SK-N-MC (cell line): ENCODE results near the gene NAA15.
"Not testable (repeated sequence)": the region's sequence is repeated elsewhere in the genome, so short reads cannot be mapped to it uniquely, and the experiment has no call there.

Experiments used
- DNase-seq: peaks from one replicate; pipeline ENCODE4 v3.0.0-alpha.2; 2011; ENCODE audit warnings: low read depth, low spot score
- H3K27ac ChIP-seq: fragments of 200-600 bp; sonication (generic); 2 replicates; pipeline ENCODE4 v1.5.1; 2016; ENCODE audit warnings: mixed run types
- H3K36me3 ChIP-seq: fragments of 200-600 bp; sonication (generic); 2 replicates; pipeline ENCODE4 v1.6.1; 2017; ENCODE audit warnings: antibody characterized with exemption, low read length, mixed read lengths; ENCODE audit not compliant: insufficient read depth
- H3K4me3 ChIP-seq: fragments of 200-600 bp; sonication (generic); 2 replicates; pipeline ENCODE4 v1.5.1; 2016
- H3K9ac ChIP-seq: fragments of 200-600 bp; sonication (generic); 2 replicates; pipeline ENCODE4 v1.8.0; 2017; ENCODE audit warnings: mixed run types, mixed read lengths; ENCODE audit not compliant: insufficient read length
- H3K9me3 ChIP-seq: fragments of 200-600 bp; sonication (generic); 2 replicates; pipeline ENCODE4 v1.6.1; 2017; ENCODE audit warnings: low read depth, mild to moderate bottlenecking, antibody characterized with exemption, low read length, moderate library complexity, mixed read lengths
- EZH2 ChIP-seq: fragments of 200-600 bp; sonication (generic); IDR thresholded peaks from one replicate; pipeline ENCODE4 v1.6.1; 2017; ENCODE audit warnings: antibody characterized with exemption
- FOXP2 ChIP-seq: optimal IDR thresholded peaks from 2 replicates; pipeline ENCODE3; 2011; ENCODE audit warnings: mild to moderate bottlenecking, moderate library complexity; ENCODE audit not compliant: insufficient read depth; ENCODE audit errors: extremely low read length, control extremely low read depth
- POLR2AphosphoS5 ChIP-seq: IDR thresholded peaks from 2 replicates; pipeline ENCODE4 v1.6.1; 2012; ENCODE audit warnings: mild to moderate bottlenecking, low read depth, low read length, borderline replicate concordance

NAA15 gene

GRCh38 chr4:139403462-139403861, 102.2 kb downstream of the NAA15 start:
- Histone ChIP-seq H3K36me3 (peaks cover 17% of the 10 kb centered on the region), H3K4me3 (no peak overlapping the region), H3K9me3 (no peaks in the 10 kb centered on the region), H3K9ac (no peak overlapping the region), H3K27ac (0 out of 2 replicates have a peak overlapping the region, but pooled peaks have one; percentile 47)
- no peak for DNase-seq
- no peak for TF ChIP-seq POLR2AphosphoS5
- TF ChIP-seq EZH2, result no peak
- no peak for TF ChIP-seq FOXP2

- DNase-seq, result no peak
- no peak overlapping the region for H3K4me3 ChIP-seq
- no peak for TF ChIP-seq POLR2AphosphoS5
- no peak for TF ChIP-seq FOXP2
- TF ChIP-seq EZH2, result no peak
- no peak overlapping the region; the same call in 1 of the 2 replicates for H3K27ac ChIP-seq
- H3K9ac ChIP-seq, result no peak overlapping the region
- no peaks in the 10 kb centered on the region for H3K9me3 ChIP-seq
- H3K36me3 ChIP-seq, result peaks cover 14% of the 10 kb centered on the region
Observed at GRCh38 chr4:139410312-139410711, 109.0 kb downstream of the NAA15 start.

- not testable (repeated sequence) for H3K27ac ChIP-seq
Observed at GRCh38 chr4:139414671-139415210, 113.4 kb downstream of the NAA15 start.

DNA sequence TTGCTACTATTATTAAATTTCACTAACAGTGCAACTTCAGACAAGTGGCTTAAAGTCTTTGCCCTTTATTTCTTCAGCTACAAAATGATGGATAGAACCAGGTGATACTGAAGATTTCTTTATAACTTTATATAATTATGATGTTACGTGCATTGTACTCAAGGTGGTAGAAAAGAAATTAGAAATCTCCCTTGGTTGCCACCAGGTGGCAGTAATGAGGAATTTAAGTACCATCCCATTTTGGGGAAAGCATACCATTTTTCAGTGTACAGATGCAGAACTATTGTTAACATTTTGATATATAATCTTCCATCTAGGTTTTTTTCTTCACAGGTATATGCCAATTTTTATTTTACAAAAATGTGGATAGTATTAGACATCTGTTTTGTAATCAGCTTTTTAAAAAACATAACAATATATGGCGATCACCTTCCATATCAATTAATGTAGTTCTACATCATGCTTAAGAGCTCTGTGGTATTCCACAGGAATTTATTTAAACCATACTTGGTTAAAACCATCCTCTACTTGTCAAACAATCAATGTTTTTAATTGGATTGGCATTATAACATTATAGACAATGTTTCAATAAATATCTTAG, 114.9 kb downstream of the NAA15 start:
- DNase-seq, result peak; percentile 52
- Histone ChIP-seq H3K9me3 (no peaks in the 10 kb centered on the region), H3K36me3 (peaks cover 8% of the 10 kb centered on the region), H3K27ac (no peak overlapping the region), H3K9ac (no peak overlapping the region), H3K4me3 (no peak overlapping the region)
- no peak for TF ChIP-seq EZH2
- no peak for TF ChIP-seq POLR2AphosphoS5
- no peak for TF ChIP-seq FOXP2

More at GRCh38 chr4:139414671-139415210, 113.4 kb downstream of the NAA15 start:
- H3K4me3 ChIP-seq, H3K36me3 ChIP-seq, H3K9me3 ChIP-seq, DNase-seq, H3K9ac ChIP-seq: not testable (repeated sequence)

DNA sequence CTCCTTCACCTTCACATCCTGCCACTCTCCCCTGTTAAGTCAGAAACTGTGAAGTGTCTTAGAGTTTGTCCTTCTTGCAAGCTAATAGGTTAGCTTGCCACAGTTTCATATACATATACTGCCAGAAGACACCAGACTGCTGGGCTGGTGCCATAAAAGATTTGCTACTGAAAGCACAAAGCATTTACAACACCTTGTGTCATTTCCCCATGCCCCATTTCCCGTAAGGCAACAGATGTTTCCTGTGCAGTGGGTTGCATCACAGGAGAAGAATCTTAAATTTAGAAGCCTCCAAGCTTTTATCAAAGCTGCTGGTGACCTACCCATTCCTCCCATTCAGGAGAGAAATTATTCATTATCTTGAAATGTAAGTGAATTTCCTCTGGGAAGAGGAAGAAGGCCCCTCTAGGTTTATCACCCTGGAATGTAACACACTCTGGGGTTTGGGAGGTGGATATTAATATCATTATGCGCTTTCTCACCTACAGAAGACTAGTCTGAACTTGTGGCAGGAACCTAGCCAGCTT, 118.1 kb downstream of the NAA15 start:
- Histone ChIP-seq H3K9me3 (no peaks in the 10 kb centered on the region), H3K36me3 (no peaks in the 10 kb centered on the region; the same call in 1 of the 2 replicates), H3K27ac (peak overlapping the region; percentile 56), H3K9ac (no peak overlapping the region), H3K4me3 (no peak overlapping the region)
- no peak for TF ChIP-seq FOXP2
- no peak for TF ChIP-seq EZH2
- TF ChIP-seq POLR2AphosphoS5, result no peak
- DNase-seq, result peak; percentile 75

- TF ChIP-seq POLR2AphosphoS5, result no peak
- TF ChIP-seq EZH2, result no peak
- no peak for TF ChIP-seq FOXP2
- H3K4me3 ChIP-seq, result no peak overlapping the region
- H3K36me3 ChIP-seq, result no peaks in the 10 kb centered on the region; the same call in 1 of the 2 replicates
- H3K27ac ChIP-seq, result no peak overlapping the region
- DNase-seq, result no peak
- no peak overlapping the region for H3K9ac ChIP-seq
- H3K9me3 ChIP-seq, result no peaks in the 10 kb centered on the region
Observed at GRCh38 chr4:139420652-139421051, 119.3 kb downstream of the NAA15 start.

GRCh38 chr4:139436122-139436521, 134.8 kb downstream of the NAA15 start:
- H3K4me3 ChIP-seq, result no peak overlapping the region

DNA sequence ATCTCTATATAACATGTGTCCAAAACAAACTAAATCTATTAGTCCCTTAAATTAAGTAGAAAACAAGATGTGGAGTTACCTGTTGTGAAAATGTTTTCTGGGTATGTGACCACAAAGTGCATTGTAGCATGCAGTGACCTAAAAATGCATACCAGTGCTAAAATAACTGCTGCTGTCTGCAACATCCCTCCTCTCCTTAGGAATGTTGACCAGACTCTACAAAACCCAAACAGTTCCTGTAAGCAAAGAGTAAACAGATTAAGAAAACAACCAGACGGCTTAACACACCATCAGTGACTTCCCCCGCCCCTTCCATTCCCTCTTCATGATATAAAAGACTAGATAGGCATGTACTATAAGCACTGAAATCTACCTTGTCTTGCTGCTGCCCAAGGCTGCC, 136.8 kb downstream of the NAA15 start:
- no peak overlapping the region for H3K27ac ChIP-seq
- peaks cover 4% of the 10 kb centered on the region; the same call in 1 of the 2 replicates for H3K9me3 ChIP-seq
- DNase-seq, result no peak
- TF ChIP-seq EZH2 (no peak), FOXP2 (no peak), POLR2AphosphoS5 (no peak)
- H3K4me3 ChIP-seq, result no peak overlapping the region
- H3K36me3 ChIP-seq, result peaks cover 29% of the 10 kb centered on the region
- H3K9ac ChIP-seq, result no peak overlapping the region

More at GRCh38 chr4:139436122-139436521, 134.8 kb downstream of the NAA15 start:
- Histone ChIP-seq H3K36me3 (peaks cover 29% of the 10 kb centered on the region), H3K9ac (no peak overlapping the region), H3K9me3 (peaks cover 4% of the 10 kb centered on the region; the same call in 1 of the 2 replicates), H3K27ac (no peak overlapping the region)
- DNase-seq, result no peak
- no peak for TF ChIP-seq POLR2AphosphoS5
- no peak for TF ChIP-seq FOXP2
- no peak for TF ChIP-seq EZH2

DNA sequence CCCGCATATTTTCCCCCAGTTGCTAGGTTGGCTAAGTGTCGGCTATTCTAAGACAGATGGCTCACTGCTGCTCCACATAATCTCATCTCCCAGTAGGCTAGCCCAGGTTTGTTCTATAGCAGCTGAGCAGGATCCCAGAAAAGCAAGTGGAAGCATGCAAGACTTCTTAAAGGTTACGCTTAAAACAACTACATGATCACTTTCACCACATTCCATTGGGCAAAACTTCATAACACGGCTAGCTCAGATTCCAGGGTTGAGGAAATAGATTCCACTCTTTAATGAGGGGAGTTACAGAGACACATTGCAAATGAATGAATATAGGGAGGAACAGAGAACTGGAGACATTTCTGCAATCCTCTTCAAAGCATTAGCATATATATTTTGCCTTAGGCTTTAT, 139.7 kb downstream of the NAA15 start:
- H3K27ac ChIP-seq, result peak overlapping the region; percentile 83
- H3K9ac ChIP-seq, result no peak overlapping the region
- DNase-seq, result no peak
- H3K36me3 ChIP-seq, result peaks cover 29% of the 10 kb centered on the region
- TF ChIP-seq FOXP2, result no peak
- no peak for TF ChIP-seq EZH2
- no peak for TF ChIP-seq POLR2AphosphoS5
- H3K4me3 ChIP-seq, result no peak overlapping the region
- H3K9me3 ChIP-seq, result peaks cover 4% of the 10 kb centered on the region; the same call in 1 of the 2 replicates
